NCI-H345 treated with DMSO at 0.1 percent for 48 hours (cell line): ENCODE data around the gene POLK.
"Not testable (repeated sequence)": the region's sequence is repeated elsewhere in the genome, so short reads cannot be mapped to it uniquely, and the experiment has no call there.

Experiments
- DNase-seq: peaks from one replicate; lab custom pipeline; 2025; ENCODE audit not compliant: unreplicated experiment; lab: John Stamatoyannopoulos, UW

The POLK gene

DNA sequence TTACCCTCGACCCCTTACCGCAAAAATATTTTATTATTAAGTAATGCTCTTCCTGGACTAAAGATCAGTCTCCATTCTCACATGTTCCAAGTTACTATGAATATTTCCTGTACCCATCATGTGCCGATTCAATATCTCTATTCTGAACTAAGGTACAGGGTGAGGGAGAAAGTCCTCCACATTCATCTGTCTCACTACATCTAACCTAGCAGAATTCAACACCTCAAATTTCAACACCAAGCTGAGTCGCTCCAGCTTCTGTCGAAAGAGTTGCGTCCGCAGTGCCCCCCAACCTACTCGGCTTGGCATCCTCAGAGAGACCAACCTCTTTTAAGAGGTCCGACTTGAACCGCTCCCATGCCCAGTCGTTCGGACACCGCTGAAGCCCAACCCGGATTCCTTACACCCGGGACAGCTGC is 1.3 kb upstream of the POLK start:
- no peak for DNase-seq

DNA sequence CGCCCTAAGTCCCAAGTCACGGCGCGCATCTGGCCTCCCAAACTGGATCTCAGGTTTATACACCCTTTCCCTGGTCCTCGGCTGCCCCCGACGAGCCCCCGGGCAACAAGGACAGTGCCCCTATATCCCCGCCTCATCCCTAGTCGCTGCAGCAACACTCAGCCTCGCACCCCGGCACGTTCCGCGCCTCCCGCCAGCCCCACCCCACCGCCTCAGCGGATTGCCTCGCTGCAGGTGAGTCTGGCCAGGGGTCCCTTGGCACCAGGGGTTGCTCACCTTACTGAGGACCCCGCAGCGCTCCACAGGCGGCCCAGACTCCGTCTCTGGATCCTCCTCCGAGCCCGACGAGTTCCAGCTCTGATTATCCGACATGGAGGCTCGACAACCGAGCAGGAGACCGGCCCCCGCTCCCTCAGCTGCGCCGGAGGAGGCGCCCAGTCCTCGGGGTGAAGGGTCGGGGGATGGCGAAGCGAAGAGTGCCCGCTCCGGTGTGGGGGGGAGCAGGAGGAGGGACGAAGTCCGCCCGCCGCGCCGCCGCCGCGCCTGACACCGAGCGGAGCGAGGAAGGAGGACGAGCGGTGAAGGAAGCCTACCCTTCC is 756 bp upstream of the POLK start:
- no peak for DNase-seq

DNA sequence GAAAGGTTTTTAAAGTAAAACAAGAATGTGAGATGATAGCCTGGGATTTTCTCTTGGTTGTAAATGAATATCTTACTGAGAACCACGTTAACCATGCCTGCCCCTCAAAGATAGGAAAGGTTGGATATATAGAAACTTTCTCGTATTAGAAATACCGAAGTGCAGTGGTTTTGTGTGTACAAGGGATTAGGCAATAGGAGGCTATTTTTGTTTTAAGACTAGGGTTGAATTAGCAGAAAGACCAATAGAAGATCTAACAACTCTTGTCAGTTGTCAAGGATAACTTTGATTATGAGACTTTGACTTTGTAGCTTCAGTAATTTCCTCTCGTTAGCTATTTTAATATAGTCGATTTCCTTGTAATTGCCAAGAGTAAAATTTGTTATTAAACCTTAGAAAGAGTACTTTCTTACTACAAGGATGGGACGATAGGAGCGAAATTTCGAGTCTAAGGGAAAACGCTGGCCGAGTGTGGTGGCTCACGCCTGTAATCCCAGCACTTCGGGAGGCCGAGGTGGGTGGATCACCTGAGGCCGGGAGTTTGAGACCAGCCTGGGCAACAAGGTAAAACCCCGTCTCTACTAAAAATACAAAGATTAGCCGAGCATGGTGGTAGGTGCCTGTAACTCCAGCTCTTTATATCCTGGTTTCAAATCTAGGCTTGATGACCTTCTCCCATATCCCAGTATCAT is 838 bp downstream of the POLK start:
- no peak for DNase-seq

DNA sequence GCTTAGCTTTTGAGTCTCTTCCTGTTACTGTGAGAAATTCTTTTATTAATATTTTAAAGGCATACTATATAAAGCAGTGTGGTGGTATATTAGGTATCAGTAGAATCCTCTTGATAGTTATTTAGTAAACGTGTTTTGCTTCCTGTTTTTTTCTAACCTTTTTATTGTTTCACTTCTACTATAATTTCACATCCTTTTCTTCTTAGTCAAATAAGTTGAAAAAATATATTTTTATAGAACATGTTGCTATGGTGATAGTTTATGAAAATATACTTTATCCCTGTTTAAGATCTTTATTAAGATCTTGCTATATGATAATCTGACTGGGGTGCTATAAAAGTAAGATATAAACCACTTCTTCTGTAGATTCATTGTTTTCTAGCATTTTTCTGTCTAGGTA is 2.1 kb downstream of the POLK start:
- DNase-seq: no peak

DNA sequence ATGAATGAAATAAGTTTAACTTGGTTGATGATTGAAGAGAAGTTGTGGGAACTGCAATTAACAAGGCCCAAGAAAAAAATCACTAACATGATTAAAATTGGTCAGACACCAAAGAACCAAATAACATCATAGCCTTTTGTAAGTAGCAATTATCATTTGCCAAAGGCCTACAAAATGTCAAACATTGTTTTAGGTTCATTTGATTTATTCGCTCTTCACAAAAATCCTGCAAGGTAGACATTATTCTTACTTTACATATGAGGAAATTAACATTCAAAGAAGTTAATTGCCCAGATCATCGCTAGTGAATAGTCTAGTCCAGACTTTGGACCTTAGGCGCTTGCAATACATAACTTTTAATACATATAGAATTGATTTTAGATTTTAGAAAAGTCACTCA is 2.6 kb downstream of the POLK start:
- DNase-seq: no peak

DNA sequence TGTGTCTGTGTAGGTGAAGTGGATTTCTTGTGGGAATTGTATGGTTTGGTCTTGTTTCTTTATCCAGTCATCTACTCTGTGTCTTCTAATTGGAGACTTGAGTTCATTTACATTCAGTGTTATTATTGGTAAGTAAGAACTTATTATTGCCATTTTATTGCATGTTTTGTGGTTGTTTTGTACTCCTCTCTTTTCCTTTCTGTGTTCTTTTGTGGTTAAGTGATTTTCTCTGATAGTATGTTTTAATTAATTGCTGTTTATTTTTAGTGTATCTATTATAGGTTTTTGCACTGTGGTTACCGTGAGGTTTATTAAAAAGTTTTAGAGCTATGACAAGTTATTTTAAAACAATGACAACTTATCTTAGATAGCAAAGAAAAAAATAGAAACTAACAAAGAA is 8.1 kb downstream of the POLK start:
- no peak for DNase-seq

DNA sequence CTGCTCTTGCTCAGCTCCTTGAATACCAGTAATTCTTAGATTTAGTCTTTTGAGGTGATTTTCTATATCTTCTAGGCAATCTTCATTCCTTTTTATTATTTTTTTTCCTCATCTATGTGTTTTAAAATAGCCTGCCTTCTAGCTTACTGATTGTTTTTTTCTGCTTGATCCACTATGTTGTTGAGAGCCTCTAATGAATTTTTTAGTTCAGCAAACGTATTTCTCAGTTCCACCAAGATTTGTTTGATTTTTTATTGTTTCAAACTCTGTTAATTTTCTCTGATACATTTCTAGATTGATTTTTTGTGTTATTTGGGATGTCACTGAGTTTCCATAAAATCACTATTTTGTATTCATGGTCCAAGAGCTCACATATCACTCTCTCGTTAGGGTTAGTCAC is 9.5 kb downstream of the POLK start:
- no peak for DNase-seq

DNA sequence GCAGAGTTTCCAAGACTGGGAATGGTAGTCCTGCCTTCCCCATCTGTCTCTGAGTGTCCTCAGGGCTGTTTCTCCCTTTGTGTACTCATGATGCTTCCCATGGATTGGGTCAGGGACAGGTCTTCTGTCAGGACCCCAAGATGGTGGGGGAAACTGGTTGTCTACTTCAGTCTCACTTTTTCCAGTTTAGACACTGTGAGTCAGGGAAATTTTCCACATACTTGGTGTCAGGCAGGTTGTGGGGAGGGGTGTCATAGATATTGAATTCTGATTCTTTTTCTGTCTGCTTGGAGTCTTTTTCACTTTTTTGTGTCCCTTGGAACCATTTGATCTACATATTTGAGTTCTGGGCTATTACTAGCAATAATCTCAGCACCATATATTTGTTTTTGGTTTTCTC is 10.3 kb downstream of the POLK start:
- DNase-seq: no peak

DNA sequence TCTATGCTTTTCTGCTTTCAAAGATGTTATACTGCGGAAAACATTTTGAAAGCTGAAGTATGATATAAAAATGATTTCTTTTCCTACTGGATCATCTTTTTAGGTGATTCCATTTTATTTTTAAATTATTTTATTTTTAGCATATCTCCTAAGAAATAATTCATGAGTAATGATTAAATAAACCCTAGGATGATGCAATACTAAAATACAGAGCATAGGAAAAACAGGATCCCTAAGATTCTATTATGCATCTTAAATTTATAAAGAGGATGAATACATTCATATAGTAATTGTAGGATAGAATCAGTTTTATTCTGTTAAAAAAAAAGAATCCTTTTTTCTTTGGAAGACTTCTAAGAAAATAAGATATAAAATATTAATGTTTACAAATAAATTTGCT is 10.9 kb downstream of the POLK start:
- DNase-seq: no peak

DNA sequence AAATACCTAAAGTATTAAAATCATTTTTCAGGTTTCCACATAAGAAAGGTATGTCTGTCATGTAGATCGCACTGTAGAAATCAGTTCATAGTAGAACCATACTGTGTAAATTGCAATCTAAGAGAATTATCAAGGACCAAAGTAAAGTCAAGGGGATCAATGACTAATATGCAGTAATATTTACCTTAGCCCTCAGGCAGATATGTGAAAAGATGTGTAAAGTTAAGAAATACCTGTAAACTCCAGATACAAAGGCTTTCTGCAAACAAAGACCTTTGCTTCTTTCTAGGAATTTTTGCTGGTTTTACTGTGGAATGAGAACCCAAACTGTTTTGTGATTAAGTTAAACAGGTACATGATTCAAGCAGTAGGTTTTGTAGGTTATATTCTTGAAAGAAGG is 11.6 kb downstream of the POLK start:
- DNase-seq: no peak

DNA sequence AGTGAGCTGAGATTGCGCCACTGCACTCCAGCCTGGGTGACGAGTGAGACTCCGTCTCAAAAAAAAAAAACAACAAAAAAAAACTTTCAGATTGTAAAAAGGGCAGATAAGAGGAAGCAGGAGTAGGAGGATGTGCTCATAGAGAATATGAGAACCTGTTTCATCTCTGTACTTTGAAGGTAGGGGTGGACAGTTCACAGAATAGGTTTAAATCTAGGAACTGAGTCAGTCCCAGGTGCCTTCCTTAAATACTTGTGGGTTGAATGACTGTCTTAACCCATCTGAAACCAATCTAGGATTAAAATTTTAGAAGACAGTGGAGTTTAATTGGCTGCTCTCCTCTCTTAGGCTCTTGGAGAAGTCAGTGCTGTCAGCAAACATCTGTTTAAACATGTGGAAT is 12.4 kb downstream of the POLK start:
- DNase-seq: no peak

DNA sequence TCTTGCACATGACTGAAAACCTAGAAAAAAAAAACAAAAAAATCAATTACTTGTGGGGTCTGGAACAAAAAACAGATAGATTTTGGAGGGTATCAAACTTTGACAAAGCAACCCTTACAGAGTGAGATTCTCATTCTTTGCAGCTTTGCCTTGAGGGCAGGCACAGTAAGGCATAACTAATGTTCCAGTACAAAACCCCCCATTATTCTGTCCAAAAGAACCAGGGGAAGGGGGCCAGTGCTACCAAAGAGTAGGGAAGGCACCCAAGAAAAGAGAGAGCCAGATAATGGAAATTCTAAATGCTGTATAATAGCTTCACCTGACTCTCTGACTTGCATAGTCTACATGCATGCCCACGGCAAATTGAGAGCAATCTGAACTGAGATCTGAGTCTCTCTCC is 12.9 kb downstream of the POLK start:
- DNase-seq: no peak

DNA sequence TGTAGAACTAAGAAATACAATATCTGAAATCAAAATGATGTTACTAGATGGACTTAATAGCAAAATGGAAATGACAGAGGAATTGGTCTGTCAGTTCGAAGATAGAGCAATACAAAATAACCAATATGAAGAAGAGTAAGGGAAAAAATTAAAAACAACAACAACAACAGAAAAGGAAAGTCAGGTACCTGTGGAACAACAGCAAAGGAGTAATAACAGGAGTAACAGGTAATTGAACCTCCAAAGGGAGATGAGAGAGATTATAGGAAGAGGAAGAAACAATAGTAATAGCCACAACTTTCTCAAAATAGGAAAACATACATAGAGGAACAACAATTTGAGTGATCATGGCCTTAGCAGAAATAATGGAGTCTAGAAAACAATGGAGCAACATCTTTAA is 13.7 kb downstream of the POLK start:
- DNase-seq: no peak

DNA sequence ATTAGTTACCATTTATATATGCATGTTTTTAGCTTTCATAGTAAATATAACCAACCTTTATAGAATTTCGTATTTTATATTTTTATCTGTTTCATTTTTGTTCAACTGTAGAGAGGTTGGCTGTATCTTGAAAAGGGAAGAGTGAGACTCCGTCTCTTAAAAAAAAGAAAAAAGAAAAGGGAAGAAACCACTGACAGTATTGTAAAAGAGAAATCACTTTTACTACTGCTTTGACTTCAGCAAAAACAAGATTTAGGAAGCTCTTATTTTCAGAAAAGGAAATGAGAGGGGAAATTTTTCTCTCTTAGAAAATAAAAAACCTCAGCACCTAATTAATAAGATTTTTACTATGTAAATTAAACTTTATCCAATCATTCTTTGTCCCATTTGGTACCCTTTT is 14.4 kb downstream of the POLK start:
- DNase-seq: no peak

DNA sequence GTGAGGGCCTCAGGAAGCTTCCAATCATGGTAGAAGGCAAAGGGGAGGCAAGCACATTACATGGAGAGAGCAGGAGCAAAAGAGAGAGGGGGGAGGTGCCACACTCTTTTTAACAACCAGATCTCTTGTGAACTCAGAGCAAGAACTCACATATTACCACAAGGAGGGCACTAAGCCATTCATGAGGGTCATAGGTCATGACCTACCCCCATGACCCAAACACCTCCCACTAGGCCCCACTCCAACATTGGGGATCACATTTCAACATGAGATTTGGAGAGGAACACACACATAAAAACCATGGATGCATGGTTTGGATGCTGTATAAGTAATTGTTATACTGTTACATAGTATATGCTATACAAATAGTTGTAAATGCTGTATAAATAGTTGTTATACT is 17.5 kb downstream of the POLK start:
- no peak for DNase-seq

DNA sequence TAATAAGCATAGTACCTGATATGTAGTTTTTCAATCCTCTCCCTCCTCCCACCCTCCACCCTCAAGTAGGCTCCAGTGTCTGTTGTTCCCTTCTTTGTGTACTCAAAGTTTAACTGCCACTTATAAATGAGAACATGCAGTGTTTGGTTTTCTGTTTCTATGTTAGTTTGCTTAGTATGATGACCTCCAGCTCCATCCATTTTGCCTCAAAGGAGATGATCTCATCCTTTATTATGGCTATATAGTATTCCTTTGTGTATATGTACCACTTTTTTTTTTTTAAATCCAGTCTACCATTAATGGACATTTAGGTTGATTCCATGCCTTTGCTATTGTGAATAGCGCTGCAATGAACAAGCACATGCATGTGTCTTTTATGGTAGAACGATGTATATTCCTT is 20.5 kb downstream of the POLK start:
- no peak for DNase-seq

DNA sequence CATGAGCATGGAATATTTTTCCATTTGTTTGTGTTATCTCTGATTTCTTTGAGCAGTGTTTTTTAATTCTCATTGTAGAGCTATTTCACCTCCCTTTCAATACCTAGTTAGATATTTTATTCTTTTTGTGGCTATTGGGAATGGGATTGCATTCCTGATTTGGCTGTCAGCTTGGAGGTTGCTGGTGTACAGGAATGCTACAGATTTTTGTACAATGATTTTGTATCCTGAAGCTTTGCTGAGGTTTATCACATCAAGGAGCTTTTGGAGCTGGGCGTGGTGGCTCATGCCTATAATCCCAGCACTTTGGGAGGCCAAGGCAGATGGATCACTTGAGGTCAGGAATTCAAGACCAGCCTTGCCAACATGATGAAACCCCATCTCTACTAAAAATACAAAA is 22.0 kb downstream of the POLK start:
- not testable (repeated sequence) for DNase-seq

DNA sequence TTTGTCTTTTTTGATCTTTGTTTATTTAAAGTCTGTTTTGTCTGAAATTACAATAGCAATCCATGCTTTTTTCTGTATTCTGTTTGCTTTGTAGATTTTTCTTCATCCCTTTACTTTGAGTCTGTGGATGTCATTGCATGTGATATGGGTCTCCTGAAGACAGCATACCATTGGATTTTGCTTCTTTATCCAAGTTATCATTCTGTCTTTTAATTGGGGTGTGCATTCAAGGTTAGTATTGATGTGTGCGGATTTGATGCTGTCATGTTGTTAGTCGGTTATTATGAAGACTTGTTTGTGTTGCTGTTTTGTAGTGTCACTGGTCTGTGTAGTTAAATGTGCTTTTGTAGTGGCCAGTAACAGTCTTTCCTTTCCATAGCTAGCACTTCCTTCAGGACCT is 23.0 kb downstream of the POLK start:
- DNase-seq: no peak

DNA sequence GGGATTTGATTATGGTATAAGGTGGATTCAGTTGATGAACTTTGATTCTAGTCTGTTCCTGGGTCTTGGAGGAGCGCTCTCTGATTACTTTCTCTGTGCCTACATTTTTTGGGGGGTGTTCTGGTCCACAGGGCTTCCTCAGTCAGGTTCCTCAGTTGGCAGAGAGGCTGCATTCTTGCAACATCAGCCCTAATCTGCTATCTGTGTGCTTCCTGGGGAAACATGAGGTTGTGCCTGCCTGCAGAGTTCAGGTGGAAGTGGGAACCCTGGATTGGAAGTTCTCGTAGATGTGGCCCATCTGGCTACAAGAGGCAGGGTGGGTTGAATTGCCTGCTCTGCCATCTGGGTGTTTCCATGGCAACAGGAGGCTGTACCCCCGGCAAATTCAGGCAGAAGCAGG is 24.5 kb downstream of the POLK start:
- no peak for DNase-seq

DNA sequence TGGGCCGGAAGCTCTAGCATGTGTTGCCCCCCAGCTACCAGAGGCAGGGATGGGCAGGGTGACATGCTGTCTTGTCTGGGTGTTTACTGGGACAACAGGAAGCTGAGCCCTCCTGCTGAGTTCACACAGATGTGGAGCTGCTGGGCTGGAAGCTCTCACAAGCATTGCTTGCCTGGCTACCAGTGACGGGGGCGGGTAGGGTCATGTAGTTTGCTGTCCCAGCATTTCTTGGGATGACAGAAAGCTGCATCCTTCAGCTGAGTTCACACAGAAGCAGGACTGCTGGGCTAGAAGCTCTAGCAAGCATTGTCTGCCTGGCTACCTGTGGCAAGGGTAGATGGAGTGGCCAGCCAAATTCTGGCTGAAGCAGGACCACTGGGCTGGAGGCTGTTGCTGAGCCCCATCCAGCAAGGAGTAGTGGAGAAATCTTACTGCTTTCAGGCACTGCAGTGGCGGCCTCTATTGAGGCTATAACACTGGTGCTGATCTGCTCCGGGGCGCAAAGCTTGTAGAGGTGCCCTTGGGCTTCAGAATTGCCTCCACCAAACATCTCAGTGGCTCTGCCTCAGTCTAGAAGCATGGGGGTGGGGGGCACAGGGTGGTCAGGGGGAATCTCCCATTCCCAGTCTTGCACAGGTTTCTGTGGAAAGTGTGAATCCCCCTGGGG is 25.1 kb downstream of the POLK start:
- no peak for DNase-seq

DNA sequence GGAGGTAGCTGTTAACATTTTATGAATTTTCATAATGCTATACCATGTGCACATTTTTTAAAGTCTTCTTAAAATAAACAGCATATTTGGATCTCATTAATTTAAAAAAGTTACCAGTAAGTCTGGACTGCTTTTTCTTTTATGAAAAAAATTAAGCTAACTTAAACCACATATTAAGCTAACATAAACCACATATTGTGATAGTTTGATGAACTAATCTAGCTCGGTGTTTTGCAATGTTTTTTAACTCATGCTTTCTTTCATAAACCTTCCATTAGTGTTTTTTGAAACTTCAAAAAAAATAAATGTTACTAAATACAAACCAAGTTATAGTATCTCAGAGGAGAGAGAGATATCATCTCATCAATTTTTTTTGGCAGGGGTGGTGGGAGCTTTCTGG is 26.5 kb downstream of the POLK start:
- DNase-seq: no peak

DNA sequence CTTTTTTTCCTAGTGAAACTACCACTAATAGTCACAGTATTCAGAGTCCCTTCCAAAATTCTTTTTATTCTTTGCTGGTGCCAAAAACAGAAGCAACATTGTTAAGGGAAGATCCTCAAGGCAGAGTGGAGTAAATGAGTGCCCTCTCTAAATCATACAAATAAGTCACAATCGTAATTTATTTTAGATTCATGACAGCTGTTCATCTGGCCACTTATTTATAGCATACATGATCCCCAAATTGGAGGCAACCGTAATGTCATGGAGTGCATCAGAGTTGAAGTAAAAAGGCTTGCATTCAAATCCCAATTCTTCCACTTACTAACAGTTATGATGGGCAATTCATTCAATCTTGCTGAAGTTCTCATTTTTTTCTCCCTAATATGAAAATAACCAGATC is 33.4 kb downstream of the POLK start:
- no peak for DNase-seq

DNA sequence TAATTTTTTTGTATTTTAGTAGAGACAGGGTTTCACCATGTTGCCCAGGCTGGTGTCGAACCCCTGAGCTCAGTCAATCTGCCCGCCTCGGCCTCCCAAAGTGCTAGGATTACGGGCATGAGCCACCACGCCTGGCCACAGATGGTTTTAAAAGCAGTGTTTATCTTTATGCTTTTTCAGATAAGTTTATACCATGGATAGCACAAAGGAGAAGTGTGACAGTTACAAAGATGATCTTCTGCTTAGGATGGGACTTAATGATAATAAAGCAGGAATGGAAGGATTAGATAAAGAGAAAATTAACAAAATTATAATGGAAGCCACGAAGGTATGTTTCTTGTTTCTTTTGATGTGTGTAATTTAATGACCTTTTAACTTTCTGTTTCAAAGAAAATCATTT is 35.1 kb downstream of the POLK start:
- no peak for DNase-seq
